ENCODE measurements around the gene ABTB2. TPM values are rescaled to one million over a fixed set of nuclear protein-coding genes. Genes with fewer than 3 reads are reported as not detected.

ABTB2 gene
- total RNA-seq, 1 experiment from 2014 or later, result 46.3 TPM

DNA sequence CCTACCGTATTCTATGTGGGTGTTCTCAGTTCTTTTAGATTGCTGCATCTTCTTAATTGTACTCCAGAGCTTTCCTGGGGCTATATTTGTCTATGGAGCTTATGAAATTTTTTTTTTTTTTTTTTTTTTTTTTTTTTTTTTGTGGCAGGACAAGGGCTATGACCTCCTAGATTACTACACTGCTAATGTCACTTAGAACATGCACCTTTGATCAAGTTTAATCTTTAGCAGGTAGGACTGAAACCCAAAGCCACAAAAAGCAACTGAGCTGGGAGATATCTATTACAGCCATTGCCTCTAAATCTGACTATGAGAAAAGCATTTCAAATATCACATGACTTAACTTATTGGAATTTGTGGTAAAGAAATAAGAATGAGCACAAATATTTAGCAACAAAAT lies 21.7 kb upstream of the ABTB2 start:
- Histone ChIP-seq H3K27me3 (replicated peaks; ENCODE audit: insufficient read depth, low read depth, low read length, poor library complexity) (no peaks in the 10 kb centered on the region), H3K27ac (ENCODE audit: low read depth, low read length, poor library complexity, severe bottlenecking) (no peak overlapping the region), H3K4me1 (ENCODE audit: insufficient read depth, low read length, poor library complexity, severe bottlenecking) (no peaks in the 10 kb centered on the region), H3K4me3 (ENCODE audit: low read depth, low read length, poor library complexity, severe bottlenecking) (no peak overlapping the region), H3K36me3 (ENCODE audit: insufficient read depth, low read length, poor library complexity, severe bottlenecking) (no peaks in the 10 kb centered on the region), H3K9me3 (ENCODE audit: low read depth, low read length, poor library complexity, severe bottlenecking) (peaks cover 33% of the 10 kb centered on the region)
- POLR2A ChIA-PET (ENCODE audit: low non-redundant PET), result interaction anchor here (0.6 kb wide), 2 partner anchors 70 to 439 kb away, joined by 6 to 10 read pairs; no protein-coding TSS in a partner anchor
- intact Hi-C loops (cut with micrococcal nuclease; ENCODE audit: unreplicated experiment), result no loop called here
- no TSS peak for BruUV-seq (replicated peaks)
- DNase-seq (ENCODE audit: low spot score), result no peak
- TF ChIP-seq EZH2 (IDR thresholded peaks at IDR 0.05; ENCODE audit: borderline replicate concordance, low read depth, low read length, poor library complexity, severe bottlenecking) (no peak), CTCF (conservative IDR thresholded peaks at IDR 0.05; ENCODE audit: low read depth, low read length) (no peak)
- CTCF ChIA-PET, result interaction anchor here (0.6 kb wide), 2 partner anchors 21 to 271 kb away, joined by 5 to 9 read pairs; no protein-coding TSS in a partner anchor

DNA sequence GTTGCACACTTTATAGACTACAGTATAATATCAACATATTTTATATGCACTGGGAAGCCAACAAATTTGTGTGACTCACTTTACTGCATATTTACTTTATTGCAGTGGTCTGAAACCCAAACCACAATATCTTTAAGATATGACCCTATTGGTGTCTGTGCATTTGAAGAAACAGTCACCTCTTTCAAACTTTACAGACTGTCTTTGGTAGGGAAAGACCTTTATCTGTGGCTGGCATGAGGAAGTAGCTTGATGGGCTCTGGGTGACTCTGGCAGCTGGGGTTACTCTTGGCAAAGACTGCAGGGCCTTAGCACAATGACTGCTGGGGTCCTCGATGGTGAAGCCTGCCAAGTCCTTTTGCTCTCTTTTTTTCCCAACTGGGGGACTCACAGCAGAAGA lies 21.3 kb upstream of the ABTB2 start:
- Histone ChIP-seq H3K4me3 (ENCODE audit: low read depth, low read length, poor library complexity, severe bottlenecking) (no peak overlapping the region), H3K9me3 (ENCODE audit: low read depth, low read length, poor library complexity, severe bottlenecking) (peaks cover 33% of the 10 kb centered on the region), H3K27me3 (replicated peaks; ENCODE audit: insufficient read depth, low read depth, low read length, poor library complexity) (no peaks in the 10 kb centered on the region), H3K36me3 (ENCODE audit: insufficient read depth, low read length, poor library complexity, severe bottlenecking) (no peaks in the 10 kb centered on the region), H3K4me1 (ENCODE audit: insufficient read depth, low read length, poor library complexity, severe bottlenecking) (no peaks in the 10 kb centered on the region), H3K27ac (ENCODE audit: low read depth, low read length, poor library complexity, severe bottlenecking) (no peak overlapping the region)
- TF ChIP-seq CTCF (conservative IDR thresholded peaks at IDR 0.05; ENCODE audit: low read depth, low read length), result no peak
- no peak for TF ChIP-seq EZH2 (IDR thresholded peaks at IDR 0.05; ENCODE audit: borderline replicate concordance, low read depth, low read length, poor library complexity, severe bottlenecking)
- intact Hi-C loops (cut with micrococcal nuclease; ENCODE audit: unreplicated experiment), result no loop called here
- ChIA-PET CTCF (interaction anchor here (0.6 kb wide), 2 partner anchors 21 to 270 kb away, joined by 5 to 9 read pairs; no protein-coding TSS in a partner anchor), POLR2A (ENCODE audit: low non-redundant PET) (interaction anchor here (0.6 kb wide), 2 partner anchors 70 to 439 kb away, joined by 6 to 10 read pairs; no protein-coding TSS in a partner anchor)
- BruUV-seq (replicated peaks), result no TSS peak
- no peak for DNase-seq (ENCODE audit: low spot score)

DNA sequence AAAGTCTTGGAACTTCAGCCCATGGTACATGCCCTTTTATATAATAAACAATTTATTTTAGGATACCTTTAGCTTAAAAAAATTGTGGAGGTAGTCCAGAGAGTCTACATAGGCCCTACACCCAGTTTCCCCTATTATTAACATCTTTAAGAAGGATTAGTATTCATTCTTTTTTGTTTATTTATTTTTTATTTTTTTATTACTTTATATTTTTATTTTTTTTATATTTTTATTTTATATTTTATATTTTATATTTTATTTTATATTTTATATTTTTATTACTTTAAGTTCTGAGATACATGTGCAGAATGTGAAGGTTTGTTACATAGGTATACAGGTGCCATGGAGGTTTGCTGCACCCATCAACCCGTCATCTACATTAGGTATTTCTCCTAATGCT lies 15.9 kb upstream of the ABTB2 start:
- Histone ChIP-seq H3K36me3 (ENCODE audit: insufficient read depth, low read length, poor library complexity, severe bottlenecking) (no peaks in the 10 kb centered on the region), H3K4me3 (ENCODE audit: low read depth, low read length, poor library complexity, severe bottlenecking) (no peak overlapping the region), H3K9me3 (ENCODE audit: low read depth, low read length, poor library complexity, severe bottlenecking) (peaks cover 30% of the 10 kb centered on the region), H3K27ac (ENCODE audit: low read depth, low read length, poor library complexity, severe bottlenecking) (no peak overlapping the region), H3K4me1 (ENCODE audit: insufficient read depth, low read length, poor library complexity, severe bottlenecking) (peaks cover 17% of the 10 kb centered on the region), H3K27me3 (replicated peaks; ENCODE audit: insufficient read depth, low read depth, low read length, poor library complexity) (no peaks in the 10 kb centered on the region)
- no TSS peak for BruUV-seq (replicated peaks)
- TF ChIP-seq EZH2 (IDR thresholded peaks at IDR 0.05; ENCODE audit: borderline replicate concordance, low read depth, low read length, poor library complexity, severe bottlenecking), result no peak
- TF ChIP-seq CTCF (conservative IDR thresholded peaks at IDR 0.05; ENCODE audit: low read depth, low read length), result no peak
- intact Hi-C loops (cut with micrococcal nuclease; ENCODE audit: unreplicated experiment), result no loop called here
- ChIA-PET CTCF (no interaction called here), POLR2A (ENCODE audit: low non-redundant PET) (interaction anchor here (0.6 kb wide), 1 partner anchor 27 kb away, joined by 3 read pairs; no protein-coding TSS in a partner anchor)
- DNase-seq (ENCODE audit: low spot score), result no peak

Measured in A673 (cell line).